Measurements from ENCODE around the gene RILPL1. TPM values are rescaled to one million over a fixed set of nuclear protein-coding genes. Genes with fewer than 3 reads are reported as not detected.
"Not testable (repeated sequence)": the region's sequence is repeated elsewhere in the genome, so short reads cannot be mapped to it uniquely, and the experiment has no call there.

RILPL1 gene
- total and polyA plus RNA-seq, 2 of the 4 experiments (the other 2 are of a cell fraction), result 11.1 to 19.8 TPM

DNA sequence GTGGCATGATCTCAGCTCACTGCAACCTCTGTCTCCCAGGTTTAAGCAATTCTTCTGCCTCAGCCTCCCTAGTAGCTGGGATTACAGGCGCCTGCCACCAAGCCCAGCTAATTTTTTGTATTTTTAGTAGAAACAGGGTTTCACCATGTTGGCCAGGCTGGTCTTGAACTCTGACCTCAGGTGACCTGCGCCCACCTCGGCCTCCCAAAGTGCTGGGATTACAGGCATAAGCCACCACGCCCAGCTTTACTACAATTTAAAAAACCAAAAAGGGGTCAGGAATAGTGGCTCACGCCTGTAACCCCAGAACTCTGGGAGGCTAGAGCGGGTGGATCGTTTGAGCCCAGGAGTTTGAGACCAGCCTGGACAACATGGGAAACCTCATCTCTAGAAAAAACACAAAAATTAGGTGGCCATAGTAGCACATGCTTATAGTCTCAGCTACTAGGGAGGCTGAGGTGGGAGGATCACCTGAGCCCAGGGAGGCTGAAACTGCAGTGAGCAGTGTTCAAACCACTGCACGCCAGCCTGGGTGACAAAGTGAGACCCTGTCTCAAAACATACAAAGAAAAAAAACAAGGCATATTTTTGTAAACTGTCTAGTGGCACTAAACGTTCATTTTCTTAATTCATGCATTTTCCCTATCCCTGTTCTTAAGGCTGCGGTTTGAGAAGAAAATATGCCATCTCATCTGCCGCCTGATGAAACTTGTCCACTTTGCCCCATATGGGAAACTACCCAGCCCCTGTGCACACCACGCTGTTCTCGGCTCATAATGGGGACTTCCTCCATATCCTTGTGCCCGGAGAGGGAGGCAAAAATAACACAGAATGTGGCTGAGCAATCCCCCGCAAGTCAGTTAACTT lies 101.3 kb downstream of the RILPL1 start:
- dilution Hi-C loops (cut with HindIII; ENCODE audit: low sequenced_read_pairs, unreplicated experiment); H4K91ac ChIP-seq (ENCODE audit: insufficient read depth, low read depth, low read length); H3K27me3 ChIP-seq (ENCODE audit: control insufficient read depth, insufficient read depth, low read length); in situ Hi-C loops (cut with MboI; ENCODE audit: low sequenced_read_pairs); H3K23ac ChIP-seq (ENCODE audit: low read depth, low read length); H4K5ac ChIP-seq (ENCODE audit: low read depth, low read length); H2AK9ac ChIP-seq (replicated peaks; ENCODE audit: low read depth, low read length, poor library complexity); H3K9ac ChIP-seq (ENCODE audit: low read depth, low read length); H4K20me1 ChIP-seq (ENCODE audit: insufficient read depth, low read length); H2AK5ac ChIP-seq (ENCODE audit: low read depth, low read length); H3K4me3 ChIP-seq (ENCODE audit: insufficient read depth, low read depth, low read length); H3K9me1 ChIP-seq (ENCODE audit: insufficient read depth, low read length); CTCF ChIA-PET; H3K56ac ChIP-seq (ENCODE audit: extremely low read depth, insufficient read depth, low read length); H3K36me3 ChIP-seq (ENCODE audit: control insufficient read depth, insufficient read depth, low read length); DNase-seq; H4K8ac ChIP-seq (ENCODE audit: low read depth in 2 of 2, low read length in 2 of 2); BruUV-seq (replicated peaks); H3K14ac ChIP-seq (replicated peaks; ENCODE audit: low read depth, low read length); H3K9me3 ChIP-seq (ENCODE audit: control insufficient read depth, insufficient read depth, low read length); H3K18ac ChIP-seq (ENCODE audit: low read depth, low read length); H2BK15ac ChIP-seq (ENCODE audit: low read depth, low read length); H2BK20ac ChIP-seq (ENCODE audit: low read depth, low read length); H3K4ac ChIP-seq (ENCODE audit: low read depth, low read length); H2AFZ ChIP-seq (replicated peaks; ENCODE audit: low read length, poor library complexity); ATAC-seq (ENCODE audit: low read depth); H2BK5ac ChIP-seq (ENCODE audit: low read depth, low read length, poor library complexity, severe bottlenecking); H3K4me2 ChIP-seq (ENCODE audit: low read depth, low read length); H3K27ac ChIP-seq (ENCODE audit: insufficient read depth, low read length); H2BK120ac ChIP-seq (ENCODE audit: low read depth, low read length); H3K4me1 ChIP-seq (ENCODE audit: control insufficient read depth, insufficient read depth, low read length): not testable (repeated sequence)
- 40% methylated on average over 1 of the region's 15 CpGs; no CpG with 5 or more reads in 1 of the 2 experiments for WGBS, 2 experiments (ENCODE audit: extremely low coverage in 2 of 2, insufficient read length in 1 of 2)
- intact Hi-C loops (cut with micrococcal nuclease), result loop anchor here (5.0 kb wide), 1 partner anchor 40 kb away; no protein-coding TSS in a partner anchor
- peaks cover 8 to 22% of the 10 kb centered on the region in 2 experiments; a peak in 3 of 4 replicates for H3K79me1 ChIP-seq (ENCODE audit: low read depth in 1 of 2, low read length in 2 of 2)
- POLR2A ChIA-PET (ENCODE audit: unreplicated experiment), result interaction anchor here (1.1 kb wide), 1 partner anchor 12 kb away, joined by 20 read pairs; no protein-coding TSS in a partner anchor

DNA sequence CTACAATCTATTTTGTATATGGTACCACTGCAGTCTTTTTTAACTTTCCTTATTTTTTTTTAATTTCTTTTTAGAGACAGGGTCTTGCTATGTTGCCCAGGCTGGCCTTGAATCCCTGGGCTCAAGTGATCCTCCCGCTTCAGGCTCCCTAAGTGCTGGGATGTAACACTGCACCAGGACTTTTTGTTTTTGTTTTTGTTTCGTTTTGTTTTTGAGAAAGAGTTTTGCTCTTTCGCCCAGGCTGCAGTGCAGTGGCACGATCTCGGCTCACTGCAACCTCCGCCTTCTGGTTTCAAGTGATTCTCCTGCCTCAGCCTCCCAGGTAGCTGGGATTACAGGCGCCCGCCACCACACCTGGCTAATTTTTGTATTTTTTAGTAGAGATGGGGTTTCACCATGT lies 104.4 kb downstream of the RILPL1 start:
- H3K27ac ChIP-seq (ENCODE audit: insufficient read depth, low read length); BruUV-seq (replicated peaks); H2AFZ ChIP-seq (replicated peaks; ENCODE audit: low read length, poor library complexity); H3K4ac ChIP-seq (ENCODE audit: low read depth, low read length); H3K4me3 ChIP-seq (ENCODE audit: insufficient read depth, low read depth, low read length); in situ Hi-C loops (cut with MboI; ENCODE audit: low sequenced_read_pairs); DNase-seq; H3K9ac ChIP-seq (ENCODE audit: low read depth, low read length); dilution Hi-C loops (cut with HindIII; ENCODE audit: low sequenced_read_pairs, unreplicated experiment); H3K18ac ChIP-seq (ENCODE audit: low read depth, low read length); H3K27me3 ChIP-seq (ENCODE audit: control insufficient read depth, insufficient read depth, low read length); H2AK9ac ChIP-seq (replicated peaks; ENCODE audit: low read depth, low read length, poor library complexity); H2BK120ac ChIP-seq (ENCODE audit: low read depth, low read length); H3K79me1 ChIP-seq (ENCODE audit: low read depth in 1 of 2, low read length in 2 of 2); H2BK15ac ChIP-seq (ENCODE audit: low read depth, low read length); H2BK5ac ChIP-seq (ENCODE audit: low read depth, low read length, poor library complexity, severe bottlenecking); H4K5ac ChIP-seq (ENCODE audit: low read depth, low read length); CTCF ChIA-PET; H3K9me3 ChIP-seq (ENCODE audit: control insufficient read depth, insufficient read depth, low read length); H3K14ac ChIP-seq (replicated peaks; ENCODE audit: low read depth, low read length); H4K8ac ChIP-seq (ENCODE audit: low read depth in 2 of 2, low read length in 2 of 2); H3K4me2 ChIP-seq (ENCODE audit: low read depth, low read length); H4K91ac ChIP-seq (ENCODE audit: insufficient read depth, low read depth, low read length); H2AK5ac ChIP-seq (ENCODE audit: low read depth, low read length); intact Hi-C loops (cut with micrococcal nuclease); H3K9me1 ChIP-seq (ENCODE audit: insufficient read depth, low read length); H4K20me1 ChIP-seq (ENCODE audit: insufficient read depth, low read length); H3K4me1 ChIP-seq (ENCODE audit: control insufficient read depth, insufficient read depth, low read length); H2BK20ac ChIP-seq (ENCODE audit: low read depth, low read length); ATAC-seq (ENCODE audit: low read depth); H3K56ac ChIP-seq (ENCODE audit: extremely low read depth, insufficient read depth, low read length); H3K23ac ChIP-seq (ENCODE audit: low read depth, low read length): not testable (repeated sequence)
- 100% methylated on average over 5 of the region's 8 CpGs; no CpG with 5 or more reads in 1 of the 2 experiments for WGBS, 2 experiments (ENCODE audit: extremely low coverage in 2 of 2, insufficient read length in 1 of 2)
- POLR2A ChIA-PET (ENCODE audit: unreplicated experiment), result interaction anchor here (0.7 kb wide), 1 partner anchor 155 kb away, joined by 3 read pairs; no protein-coding TSS in a partner anchor
- peaks cover 14% of the 10 kb centered on the region for H3K36me3 ChIP-seq (ENCODE audit: control insufficient read depth, insufficient read depth, low read length)
